Measurements from ENCODE around the gene FOXF2.
"Not testable (repeated sequence)": the region's sequence is repeated elsewhere in the genome, so short reads cannot be mapped to it uniquely, and the experiment has no call there.

FOXF2 gene

DNA sequence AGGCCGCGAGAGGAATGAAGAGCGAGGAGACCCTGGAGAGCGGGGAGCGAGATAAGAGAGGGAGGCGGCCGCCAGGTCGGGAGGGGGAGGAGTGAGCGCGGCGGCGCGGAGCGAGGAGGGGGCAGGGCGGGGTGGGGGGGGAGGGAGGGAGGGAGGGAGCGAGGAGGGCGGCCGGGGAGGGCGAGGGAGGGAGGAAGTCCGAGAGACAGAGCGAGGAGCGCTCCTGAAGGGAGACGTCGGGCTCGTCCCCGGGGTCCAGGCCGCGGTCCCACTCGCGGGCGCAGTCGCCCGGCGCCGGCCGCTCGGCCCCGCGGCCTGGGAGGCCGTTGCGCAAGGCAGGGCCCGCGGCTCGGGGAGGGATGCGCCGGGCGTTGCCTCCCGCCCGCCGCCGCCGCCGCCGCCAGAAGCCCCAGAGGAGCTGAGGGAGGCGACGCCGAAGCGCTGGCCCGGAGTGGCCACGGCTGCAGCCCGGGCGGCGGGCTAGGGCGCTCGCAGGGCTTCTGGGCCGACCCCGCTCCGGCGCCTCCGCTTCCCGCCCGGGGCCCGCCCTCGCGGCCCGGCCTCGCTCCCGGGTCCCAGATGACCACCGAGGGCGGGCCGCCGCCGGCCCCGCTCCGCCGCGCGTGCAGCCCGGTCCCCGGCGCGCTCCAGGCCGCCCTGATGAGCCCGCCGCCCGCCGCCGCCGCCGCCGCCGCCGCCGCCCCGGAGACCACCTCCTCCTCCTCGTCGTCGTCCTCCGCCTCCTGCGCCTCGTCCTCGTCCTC lies at the start of gene FOXF2:
Gene FOXF2, plus strand, starts transcription at position 208 of the 764 bp plus-strand sequence. Its CDS starts 372 bp downstream, at position 580.
- peak in 1 of 2 experiments; percentile 52 for DNase-seq

DNA sequence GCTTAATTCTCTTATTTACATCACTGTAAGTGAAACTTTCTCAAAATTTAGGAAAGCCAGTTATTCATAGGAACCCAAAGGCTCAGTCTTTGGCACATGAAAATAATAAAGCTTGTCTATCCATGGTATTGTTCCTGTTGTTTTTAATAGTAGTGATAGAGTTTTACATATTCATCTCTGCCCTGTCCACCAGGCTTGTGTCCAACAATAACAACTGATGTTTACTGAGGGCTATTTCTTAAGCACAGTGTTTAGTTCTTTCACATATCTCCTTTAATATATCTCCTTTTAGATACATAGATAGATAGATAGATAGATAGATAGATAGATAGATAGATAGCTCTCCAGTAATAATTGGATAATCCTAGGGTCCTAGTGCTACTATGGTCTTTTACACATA lies 43.3 kb upstream of the FOXF2 start:
- no peak for DNase-seq

DNA sequence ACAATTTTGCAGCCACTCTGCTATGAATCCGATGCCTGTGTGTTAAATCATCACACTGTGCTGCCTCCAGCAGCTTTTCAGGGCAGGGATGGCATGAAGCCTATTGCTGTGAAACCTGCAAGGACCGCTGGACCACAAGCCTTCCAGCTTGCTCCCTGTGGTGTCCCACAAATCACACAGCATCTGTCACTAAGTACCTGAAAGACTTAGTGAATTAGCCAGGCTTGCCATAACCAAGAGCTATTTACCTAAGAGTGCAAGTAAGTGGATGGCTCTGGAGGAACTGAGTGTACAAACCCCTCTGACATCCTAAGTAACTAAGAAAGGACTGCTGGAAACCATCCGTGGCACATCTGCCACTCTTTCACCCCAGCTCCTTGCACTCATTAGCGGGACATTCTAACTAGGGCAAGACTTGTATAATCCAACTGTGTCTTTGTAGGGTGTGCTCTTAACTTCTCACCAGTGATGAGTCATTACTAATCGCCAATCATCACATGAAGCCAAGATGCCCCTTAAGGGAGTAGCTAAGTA lies 42.8 kb upstream of the FOXF2 start:
- no peak for DNase-seq

DNA sequence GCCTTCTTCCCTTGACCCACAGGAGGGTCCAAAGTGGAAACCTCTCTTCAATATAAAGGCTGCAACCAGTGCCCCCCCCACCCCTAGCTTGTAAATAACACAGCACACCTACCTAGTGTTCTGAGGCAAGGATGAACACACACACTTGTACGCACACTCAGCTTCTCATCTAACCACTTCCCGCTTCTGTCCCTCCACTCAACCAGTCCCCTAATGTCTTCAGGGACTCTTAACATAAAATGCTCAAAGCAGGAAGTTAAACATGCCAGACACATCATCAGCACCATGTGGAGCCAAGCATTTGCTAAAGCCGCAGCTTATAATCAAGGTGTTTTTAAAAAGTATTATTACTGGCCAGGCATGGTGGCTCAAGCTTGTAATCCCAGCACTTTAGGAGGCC lies 42.2 kb upstream of the FOXF2 start:
- DNase-seq: no peak

DNA sequence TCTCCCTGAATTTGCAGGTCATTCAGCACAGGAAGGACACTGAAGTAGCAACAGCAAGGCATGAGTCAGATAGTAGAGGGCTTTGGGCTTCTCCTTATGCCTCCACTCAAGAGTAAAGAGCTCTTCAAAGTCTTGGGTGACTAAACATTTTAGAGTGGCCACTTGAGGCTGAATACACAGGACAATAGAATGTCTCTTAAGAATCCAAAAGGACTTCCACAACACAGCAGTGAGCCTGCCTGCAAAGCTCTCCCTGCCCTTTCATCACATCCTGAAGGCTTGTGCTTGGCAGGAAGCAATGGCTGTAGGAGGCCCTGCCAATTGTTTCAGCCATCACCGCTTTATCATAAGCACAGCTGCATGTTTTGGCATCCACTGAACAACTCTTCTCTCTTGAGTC lies 40.7 kb upstream of the FOXF2 start:
- no peak for DNase-seq

DNA sequence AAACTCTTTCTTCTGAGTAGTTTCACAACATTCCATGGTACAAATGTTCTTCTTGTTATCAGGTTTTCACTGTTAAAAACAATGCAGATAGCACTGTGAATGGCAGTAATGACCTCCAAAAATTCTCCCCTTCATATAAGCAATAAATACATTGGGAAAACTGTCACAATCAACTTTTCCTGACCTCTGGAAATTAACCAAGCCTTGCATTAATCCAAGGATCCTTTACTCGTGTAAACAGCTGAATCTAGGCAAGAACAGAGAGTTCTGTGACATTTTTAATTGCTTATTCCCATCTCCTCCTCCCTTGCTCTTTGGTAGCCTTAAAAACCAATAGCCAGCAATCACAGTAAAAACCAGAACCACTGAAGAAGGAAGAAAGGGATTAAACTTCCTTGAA lies 39.7 kb upstream of the FOXF2 start:
- DNase-seq: no peak

DNA sequence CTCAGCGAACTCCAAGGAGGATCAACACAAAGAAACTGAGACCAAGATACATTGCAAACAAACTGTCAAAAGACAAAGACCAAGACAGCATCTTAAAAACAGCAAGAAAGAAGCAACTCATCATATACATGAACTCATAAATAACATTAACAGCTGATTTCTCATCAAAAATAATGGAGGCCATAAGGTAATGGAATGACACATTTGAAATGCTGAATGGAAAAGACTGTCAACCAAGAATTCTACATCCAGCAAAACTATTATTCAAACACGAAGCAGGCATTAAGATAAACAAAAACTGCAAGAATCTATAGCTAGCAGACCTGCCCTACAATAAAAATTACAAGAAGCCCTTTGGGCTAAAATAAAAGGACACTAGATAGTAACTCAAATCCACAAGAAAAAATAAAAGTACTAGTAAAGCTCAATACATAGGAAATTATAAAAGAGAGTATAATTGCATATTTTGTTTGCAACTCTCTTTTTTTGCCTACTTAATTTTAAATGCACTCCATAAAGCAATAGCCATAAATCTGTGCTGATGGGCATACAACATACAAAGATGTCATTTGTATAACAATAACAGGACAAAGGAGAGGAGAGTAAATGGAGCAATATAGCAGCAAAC lies 37.9 kb upstream of the FOXF2 start:
- DNase-seq: no peak

DNA sequence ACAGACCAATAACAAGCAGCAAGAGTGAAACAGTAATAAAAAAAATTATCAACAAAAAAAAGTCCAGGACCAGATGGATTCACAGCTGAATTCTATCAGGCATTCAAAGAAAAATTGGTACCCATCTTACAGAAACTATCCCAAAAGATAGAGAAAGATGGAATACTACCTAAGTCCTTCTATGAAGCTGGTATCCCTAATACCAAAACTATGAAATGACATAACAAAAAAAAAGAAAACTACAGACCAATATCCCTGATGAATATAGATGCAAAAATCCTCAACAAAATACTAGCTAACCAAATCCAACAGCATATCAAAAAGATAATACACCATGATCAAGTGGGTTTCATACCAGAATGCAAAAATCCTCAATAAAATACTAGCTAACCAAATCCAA lies 34.3 kb upstream of the FOXF2 start:
- DNase-seq: not testable (repeated sequence)

DNA sequence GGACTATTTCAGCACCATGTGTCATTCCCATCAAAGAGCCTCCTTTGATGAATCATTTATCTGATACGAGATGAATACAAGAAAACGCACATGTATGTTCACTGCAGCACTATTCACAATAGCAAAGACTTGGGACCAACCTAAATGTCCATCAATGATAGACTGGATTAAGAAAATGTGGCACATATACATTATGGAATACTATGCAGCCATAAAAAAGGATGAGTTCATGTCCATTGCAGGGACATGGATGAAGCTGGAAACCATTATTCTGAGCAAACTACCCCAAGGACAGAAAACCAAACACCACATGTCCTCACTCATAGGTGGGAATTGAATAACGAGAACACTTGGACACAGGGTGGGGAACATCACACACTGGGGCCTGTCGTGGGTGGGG lies 27.7 kb upstream of the FOXF2 start:
- not testable (repeated sequence) for DNase-seq

DNA sequence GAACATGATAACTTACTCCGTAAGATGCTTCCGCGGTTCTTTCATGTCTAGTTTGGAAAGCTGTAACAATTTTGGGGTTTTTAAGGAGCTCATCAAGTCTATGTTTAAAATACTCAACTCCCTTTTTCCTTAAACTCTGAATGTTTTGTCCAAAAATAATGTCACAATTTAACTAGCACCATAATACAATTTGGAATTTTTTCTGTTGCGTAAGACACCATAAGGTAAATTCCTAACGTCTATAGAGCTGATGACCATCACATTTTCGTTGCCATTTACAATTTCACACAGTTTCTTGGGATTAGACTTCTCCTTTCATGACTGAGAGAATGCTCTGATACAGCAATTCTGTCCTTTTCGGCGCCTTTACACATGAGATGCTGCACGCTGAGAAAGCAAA lies 26.7 kb upstream of the FOXF2 start:
- DNase-seq: no peak

DNA sequence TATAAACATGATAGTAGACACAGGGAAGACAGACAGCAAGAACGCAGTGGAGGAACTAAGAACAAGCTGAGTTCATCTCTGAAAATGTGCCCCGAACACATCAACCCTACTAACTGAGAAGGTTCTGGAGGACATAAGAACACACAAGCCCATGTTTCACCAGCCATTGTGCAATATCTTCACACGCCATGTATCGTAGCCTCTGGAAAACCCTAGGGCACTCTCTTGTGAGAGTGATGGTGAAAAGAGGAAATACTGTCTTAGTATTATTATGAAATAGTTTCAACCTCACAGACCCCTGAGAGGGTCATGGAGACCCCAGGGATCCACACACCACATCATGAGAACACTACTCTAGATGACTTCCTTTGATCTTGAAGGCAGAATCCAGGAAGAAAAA lies 26.1 kb upstream of the FOXF2 start:
- DNase-seq: no peak

DNA sequence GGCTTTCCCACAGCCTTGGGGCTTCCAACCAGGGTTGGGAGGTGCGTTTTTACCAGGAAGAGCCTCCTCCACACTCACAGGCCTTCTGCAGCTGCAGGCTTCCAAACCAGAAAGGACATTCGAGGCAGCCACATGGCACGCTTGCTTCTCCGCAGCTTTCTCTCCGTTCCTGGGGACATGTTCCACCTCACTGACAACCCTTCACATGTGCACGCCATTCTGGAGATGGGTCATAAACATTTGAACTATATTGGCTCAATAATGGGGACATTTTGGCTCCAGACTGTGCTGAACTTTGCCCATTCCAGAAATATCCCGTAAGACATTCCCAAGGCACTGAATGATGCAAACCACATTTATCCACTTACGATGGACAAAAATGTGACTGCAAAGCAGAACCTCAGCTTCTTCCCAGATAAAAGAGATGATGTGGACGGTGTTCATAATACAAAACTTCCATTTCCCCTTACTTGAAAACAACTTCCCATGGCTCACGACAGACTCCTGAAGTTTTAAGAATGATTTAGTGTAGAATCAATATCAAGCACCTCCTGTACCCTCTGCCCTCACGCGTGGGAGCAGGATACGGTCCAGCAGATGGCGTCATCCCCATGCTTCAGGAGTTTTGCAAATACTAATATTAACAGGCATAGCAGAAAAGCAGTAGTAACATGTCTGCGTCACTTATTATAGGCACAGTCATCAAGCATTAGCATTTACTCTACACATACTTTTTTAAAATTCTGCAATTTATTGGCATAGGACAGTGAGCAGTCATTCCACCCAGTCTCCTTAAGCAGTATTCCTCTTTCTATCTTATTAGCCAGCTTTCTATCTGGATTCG lies 25.4 kb upstream of the FOXF2 start:
- no peak for DNase-seq

DNA sequence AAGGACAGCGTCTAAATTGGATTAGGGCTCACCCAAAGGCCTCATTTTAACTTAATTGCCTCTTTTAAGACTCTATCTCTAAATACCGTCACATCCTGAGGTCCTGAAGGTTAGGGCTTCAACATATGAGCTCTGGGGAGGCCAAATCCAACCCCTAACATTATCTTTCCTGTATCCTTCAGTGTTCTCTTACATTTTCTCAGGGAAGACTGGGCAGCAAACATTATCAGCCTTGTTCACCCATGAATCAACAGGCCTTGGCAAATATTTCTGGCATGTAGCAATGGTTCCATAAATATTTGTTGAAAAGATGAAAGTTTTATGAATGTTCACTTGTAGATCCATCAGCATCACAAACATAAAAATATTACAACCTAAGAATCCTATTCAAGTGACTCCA lies 24.6 kb upstream of the FOXF2 start:
- no peak for DNase-seq

DNA sequence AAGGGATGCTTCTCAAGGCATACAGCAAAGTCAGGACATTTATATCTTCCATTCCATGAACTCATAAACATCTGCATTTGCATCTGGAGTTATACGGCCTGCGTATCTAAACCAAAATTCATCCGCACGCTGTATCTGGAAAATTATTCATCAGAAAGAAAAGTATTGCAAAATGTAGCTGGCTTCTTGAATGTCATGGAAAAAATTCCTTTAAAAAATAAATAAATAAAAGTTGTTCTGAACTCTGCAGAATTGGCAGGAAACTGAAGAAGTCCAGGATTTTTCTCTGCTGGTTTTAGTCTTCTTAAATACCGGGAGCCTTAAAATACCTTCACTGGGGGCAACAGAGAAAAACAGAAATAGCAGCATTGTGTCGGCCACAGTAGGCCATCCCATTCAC lies 23.7 kb upstream of the FOXF2 start:
- no peak for DNase-seq

DNA sequence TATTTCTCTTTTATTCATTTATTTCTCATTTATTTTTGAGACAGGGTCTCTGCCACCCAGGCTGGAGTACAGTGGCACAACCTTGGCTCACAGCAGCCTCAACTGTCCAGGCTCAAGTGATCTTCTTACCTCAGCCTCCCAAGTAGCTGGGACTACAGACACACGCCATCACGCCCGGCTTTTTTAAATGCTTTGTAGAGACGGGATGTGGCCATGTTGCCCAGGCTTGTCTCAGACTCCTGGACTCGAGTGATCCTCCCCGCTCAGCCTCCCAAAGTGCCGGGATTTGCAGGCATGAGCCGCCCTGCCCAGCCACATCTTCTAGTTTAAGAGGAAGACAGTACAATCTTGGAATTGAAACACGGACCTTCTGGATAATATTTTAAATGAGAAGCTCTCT lies 21.6 kb upstream of the FOXF2 start:
- DNase-seq: no peak

DNA sequence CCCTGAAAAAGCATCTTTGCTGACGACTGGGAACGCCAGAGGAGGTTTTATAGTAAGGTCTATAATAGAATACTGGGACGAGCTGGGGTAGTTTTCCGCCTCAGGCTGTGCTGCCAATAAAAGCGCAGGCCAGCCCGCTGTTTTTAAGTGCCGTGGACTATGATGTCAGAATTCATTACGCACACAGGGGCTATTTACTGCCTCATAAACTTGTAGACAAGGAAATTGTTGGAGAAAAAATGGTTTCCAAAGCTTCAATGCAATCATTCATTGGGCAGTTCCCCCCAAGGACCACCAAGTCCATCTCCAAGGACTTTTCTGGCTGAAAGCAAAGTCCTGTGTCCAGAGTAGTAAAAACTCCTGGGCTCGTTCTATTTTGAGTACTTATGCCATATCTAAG lies 20.4 kb upstream of the FOXF2 start:
- no peak for DNase-seq

DNA sequence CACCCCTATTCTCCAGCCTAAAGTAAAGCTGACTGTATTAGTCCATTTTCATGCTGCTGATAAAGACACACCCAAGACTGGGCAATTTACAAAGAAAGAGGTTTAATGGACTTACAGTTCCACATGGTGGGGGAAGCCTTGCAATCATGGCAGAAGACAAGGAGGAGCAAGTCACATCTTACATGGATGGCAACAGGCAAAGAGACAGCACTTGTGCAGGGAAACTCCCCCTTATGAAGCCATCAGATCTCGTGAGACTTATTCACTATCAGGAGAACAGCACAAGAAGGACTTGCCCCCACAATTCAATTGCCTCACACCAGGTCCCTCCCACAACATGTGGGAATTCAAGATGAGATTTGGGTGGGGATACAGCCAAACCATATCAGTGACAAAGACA lies 19.7 kb upstream of the FOXF2 start:
- DNase-seq: not testable (repeated sequence)

DNA sequence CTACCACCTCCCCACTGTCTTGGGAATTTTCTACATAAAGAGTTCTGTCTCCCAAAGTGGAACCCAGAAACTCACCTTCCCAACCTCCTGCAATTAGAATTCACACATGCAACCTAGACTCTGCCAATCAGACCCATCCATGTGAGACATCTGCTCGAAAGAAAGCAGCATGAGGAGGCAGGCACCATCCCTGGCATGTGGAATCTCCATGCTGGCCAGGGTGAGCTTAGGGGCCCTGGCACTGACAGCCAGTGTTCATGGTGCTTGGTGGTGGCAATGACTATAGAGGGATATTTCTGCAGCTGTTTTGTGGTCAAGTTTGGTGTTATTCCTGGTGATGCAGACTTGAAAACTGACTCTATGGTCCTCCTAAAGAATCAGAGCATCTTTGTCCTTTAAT lies 17.4 kb upstream of the FOXF2 start:
- no peak for DNase-seq

DNA sequence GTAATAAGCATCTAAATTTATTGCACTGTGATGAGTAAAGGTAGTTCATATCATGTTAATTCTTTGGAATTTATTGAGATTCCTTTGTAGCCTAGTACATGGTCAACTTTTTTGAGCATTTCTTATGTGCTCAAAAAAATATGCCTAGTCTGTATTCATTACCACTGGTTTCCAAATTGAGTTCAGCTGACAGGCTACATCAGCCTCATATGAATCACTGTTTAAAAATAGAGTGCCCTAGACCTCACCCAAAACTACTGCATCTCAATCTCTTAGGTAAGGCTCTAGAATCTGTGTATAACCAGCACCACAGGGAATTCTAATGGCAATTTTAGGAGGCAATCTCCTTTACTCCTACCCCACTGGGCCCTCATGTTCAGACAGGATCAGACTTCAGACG lies 16.7 kb upstream of the FOXF2 start:
- DNase-seq: no peak

DNA sequence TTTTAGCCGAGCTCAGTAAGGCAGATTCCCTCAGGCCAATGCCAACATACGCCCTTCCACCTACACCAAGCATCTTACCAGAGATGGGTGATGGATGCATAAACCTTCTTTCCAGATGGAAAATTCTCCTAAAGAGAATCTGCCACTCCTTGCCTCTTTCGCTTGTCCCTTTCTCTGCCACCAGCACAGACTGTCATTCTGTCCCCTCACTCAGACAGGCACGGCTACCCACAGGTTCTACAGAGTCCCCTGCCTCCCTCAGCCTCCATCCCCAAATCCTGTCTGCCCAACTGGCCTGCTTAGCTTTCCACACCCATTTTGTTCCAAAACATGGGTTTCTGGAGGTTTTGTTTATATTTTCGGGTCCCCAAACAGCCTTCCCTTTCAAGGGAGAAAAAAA lies 12.7 kb upstream of the FOXF2 start:
- no peak for DNase-seq

DNA sequence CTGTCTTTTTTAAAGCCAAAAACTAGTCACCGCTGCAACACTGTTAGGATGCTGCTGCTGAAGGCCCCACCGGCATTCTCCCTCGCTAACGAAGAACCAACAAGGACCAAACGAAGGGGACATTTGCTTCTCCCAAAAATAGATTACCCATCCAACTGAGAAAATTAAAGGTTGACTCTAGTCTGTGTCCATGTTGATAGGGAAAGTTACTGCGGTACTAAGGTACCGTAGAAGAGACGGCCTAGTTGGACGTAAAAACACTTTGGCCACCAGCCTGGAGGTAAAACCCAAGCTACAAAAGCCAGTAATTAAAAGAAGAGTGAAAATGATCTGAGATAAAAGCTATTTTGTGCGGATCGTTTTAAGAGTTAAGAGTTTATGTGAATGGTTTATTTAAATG lies 11.8 kb upstream of the FOXF2 start:
- no peak for DNase-seq

DNA sequence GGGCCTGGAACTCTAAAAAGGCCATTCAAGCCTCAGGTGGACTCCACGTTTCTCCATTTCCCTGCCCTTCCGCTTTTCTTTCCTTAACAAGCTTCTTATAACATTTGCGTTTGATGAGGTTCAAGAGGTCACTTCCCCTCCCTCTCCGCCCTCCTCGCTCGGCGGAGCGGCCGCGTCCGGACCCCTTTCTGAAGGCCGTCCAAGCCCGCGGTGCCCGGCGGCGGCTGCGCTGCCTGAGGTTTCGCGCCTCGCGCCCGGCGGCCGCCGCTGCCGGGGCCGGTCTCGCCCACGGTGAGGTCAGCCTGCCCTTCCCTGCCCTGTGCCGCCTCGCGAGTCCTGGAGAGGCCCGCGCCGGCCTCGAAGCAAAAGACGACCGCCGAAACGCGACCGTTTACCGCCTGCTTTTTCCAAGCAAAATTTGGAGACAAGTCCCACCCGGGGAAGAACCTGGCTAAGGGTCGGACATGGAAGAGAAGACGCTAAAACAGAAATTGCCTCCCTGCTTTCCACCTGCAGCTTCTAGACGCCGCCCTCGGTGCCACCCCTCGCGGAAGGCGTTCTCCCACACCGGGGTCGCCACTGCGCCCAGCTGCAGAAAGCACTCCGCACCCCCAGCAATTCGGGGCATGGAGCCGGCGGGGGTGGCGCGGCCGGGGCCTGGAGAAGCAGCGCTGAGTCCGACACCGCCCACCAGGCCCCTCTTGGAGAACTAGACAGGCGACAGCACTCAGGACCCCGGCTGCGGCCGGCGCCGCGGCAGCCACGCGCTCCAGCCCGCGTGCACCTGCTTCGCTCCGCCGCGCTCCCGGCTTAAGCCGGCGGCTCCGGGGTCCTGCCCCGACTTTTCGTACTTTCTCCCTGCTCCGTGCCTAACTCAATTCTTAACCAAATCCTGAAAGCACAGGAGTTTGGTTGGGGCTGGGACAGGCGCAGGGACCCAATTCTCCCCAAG lies 11.0 kb upstream of the FOXF2 start:
- DNase-seq: no peak
